ENCODE measurements around the gene MPP4. TPM values are rescaled to one million over a fixed set of nuclear protein-coding genes. Genes with fewer than 3 reads are reported as not detected.
A peak's percentile ranks its signal among the peaks of the same experiment; 100 is the strongest.

MPP4 gene, protein sequence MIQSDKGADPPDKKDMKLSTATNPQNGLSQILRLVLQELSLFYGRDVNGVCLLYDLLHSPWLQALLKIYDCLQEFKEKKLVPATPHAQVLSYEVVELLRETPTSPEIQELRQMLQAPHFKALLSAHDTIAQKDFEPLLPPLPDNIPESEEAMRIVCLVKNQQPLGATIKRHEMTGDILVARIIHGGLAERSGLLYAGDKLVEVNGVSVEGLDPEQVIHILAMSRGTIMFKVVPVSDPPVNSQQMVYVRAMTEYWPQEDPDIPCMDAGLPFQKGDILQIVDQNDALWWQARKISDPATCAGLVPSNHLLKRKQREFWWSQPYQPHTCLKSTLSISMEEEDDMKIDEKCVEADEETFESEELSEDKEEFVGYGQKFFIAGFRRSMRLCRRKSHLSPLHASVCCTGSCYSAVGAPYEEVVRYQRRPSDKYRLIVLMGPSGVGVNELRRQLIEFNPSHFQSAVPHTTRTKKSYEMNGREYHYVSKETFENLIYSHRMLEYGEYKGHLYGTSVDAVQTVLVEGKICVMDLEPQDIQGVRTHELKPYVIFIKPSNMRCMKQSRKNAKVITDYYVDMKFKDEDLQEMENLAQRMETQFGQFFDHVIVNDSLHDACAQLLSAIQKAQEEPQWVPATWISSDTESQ
- 0.51 TPM for total RNA-seq

DNA sequence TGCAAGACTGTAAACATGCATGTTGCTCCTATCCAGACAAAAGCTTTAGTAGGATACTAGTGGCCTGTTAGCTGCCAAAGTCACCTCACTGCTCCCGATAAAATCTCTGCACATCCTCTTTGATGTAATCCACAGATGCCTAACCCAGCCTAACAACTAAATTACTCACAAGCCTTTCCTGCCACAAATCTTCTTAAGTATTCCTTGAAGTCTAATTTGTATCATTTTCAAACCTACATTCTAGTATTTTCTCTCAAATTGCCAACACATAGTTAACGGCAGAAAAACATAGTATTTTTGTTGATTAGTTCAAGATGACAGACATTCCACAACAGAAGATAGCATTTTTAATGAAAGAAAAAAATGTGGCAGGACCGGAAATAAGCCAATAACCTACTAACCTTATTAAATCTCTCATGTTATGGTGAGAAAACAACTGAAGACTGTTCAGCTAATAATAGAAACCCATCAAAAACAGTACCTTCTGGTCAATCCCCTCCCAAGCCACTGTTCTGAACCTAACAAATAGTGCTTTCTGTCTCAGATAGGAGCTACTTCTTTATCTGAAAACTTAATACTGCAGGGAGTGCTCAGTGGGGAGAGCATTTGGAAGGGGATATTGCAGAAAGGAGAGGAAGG, at the start of gene MPP4:
Gene MPP4, minus strand, starts transcription at position 57 of the 639 bp plus-strand sequence. CDS start 4,690 bp downstream, outside the sequence.
- no peak for DNase-seq

DNA sequence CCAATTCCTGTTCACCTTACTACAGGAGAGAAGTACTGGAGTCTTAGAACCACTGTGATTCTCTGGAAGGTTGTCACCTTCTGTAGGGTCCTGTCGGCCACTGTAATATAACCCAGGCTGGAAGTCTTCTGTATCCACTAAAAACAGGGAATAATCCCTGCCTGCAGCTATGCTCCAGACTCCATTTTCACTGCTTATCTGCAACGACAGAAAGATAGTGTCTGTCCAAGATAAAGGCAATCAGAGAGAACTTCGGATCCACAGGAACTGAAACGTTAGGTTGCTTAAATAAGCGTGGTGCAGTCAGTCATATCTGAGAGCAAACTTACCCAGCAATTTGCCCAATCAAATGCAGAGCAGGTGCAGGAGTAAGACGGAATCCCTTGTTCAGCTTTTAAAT, 48.1 kb upstream of the MPP4 start:
- no peak for DNase-seq

DNA sequence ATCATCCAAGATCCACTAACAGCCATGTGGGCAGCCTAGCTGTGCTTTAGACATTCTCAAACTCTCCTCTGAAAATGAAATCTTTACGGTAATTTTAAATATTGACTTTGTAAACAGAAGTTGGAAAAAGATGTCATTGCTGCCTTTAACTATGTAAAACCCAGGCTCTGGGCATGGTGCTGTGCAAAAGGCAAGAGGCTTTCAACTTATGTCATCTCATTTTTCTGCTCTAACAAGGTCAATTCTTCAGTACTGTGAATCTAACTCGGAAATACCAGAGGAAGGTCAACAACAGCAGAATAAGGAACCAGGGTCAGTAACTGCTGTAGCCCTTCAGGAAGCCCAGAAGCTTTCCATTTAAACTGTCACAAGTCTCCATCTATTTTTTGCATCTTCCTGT, 37.0 kb upstream of the MPP4 start:
- no peak for DNase-seq

DNA sequence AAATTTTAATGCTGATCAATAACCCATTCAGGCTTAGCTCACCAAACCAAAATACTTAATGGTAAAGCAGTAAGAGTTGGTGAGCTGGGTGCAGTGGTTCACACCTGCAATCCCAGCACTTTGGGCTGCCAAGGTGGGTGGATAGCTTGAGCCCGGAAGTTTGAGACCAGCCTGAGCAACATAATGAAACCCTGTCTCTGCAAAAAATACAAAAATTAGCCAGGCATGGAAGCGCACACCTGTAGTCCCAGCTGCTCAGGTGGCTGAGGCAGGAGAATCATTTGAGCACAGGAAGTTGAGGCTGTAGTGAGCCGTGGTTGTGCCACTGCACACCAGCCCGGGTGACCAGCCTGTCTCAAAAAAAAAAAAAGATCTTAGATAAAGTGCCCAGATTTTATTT, 35.7 kb upstream of the MPP4 start:
- DNase-seq, result no peak

DNA sequence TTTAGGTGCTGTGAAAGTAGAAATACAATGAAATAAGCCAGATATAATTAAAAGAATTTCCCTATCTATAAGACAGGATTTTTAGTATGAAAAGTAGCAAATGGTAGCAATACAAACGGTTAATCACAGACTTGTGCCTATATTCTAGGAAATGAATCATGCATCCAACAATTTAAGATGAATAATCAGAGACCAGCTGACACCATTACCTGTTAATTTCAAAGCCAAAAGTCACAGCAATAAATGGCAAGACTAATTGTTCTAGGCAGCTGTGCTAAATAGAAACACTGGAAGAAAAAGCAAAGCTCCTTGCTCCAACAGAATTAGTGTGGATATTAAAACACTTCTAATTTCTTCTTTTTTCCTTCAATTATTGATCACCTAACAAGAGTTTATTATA, 35.1 kb upstream of the MPP4 start:
- DNase-seq, result no peak

DNA sequence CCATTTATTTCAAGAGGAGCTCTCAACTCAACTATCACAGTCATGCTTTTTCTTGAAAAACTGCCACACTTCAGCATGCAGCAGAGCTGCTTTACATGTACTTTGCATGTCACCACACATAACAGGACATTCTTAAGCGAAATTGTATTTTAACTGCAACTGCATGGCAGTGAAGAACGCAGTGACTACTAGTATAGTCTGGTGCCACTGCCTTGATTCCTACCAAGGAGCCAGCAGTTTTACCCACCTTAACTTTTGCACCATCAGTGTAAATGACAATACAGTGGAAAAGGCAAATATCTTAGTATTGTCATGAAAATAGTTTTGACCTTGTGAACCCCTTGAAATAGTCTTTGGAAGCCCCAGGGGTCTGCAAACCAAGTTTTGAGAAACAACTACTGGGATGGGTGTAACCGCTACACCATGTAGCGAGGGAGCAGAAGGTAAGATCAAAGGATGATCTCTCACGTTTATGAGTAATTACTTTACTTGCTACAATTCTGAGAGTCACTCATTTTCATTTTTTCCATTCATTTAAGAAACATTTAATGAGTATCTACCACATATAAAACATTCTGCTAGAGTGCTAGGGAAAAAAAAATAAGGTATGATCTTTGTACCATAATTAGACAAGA, 32.3 kb upstream of the MPP4 start:
- no peak for DNase-seq

DNA sequence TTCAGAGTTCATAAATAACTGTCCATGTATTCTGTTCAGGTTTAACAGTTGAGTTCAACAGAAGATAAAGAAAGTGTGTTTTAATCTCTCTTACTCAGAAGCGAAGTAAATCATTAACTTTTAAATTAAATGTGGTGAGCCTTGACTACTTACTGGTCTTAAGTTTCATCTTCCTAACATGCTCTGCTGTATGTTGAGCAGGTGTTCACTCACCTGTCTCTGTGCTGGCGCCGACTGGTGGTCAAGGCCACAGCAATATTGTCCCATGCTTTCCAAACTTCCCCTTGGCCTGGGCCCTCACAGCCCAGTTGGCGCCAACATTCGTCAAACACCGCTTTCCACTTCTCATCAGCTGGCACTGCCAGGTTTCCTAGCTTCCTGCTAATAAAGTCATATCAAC, 17.0 kb upstream of the MPP4 start:
- DNase-seq, result no peak

DNA sequence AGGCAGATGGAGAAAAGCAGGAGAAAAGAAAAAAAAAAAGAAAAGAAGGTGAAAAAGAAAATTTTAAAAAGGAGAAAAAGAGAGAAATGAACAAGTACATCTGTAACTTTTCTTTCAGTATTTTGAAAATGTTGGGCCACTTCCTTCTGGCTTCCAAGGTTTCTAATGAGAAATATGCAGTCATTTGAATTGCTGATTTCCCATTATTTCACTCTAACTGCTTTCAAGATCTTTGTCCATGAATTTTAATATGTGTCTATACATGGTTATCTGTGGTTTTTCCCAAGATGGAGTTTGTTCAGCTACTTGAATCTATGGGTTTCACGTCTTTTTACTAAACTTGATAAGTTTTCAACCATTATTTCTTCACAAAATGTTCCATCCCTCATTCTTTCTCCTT, 14.3 kb upstream of the MPP4 start:
- DNase-seq, result no peak

DNA sequence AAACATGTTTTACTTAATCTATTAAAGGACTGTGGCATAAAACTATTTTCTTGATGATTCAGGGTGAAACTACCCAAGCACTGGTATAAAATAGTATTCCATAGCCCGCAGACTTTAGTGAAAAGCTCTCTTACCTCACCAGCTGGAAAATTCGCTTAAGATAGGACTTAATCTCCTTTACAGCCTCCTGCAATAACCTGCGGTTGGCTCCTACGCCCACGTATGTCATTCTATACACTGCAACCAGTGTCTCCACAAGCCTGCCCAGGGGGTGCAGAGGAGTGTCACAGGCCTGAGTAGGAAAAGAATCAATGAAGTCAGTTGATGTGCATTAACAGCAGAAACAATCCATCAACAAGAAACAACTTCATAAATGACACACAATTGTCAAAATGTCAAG, 11.3 kb upstream of the MPP4 start:
- no peak for DNase-seq

DNA sequence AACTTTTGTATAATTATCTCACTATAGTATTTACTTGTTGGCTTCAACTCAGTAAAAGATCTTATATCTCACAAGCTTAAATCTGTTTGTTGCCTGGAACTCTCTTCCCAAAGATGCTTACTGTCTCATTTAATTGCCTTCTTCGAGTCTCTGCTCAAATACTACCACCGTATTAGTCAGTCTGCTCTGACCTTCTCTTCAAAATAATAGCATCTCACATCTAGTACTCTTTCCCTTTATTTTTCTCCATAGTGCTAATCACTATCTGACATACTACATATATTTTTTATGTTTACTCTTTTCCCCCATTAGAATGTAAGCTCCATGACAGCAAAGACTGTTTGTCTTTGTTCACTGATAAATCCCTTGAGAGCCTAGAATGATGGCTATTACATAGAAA, 10.6 kb upstream of the MPP4 start:
- DNase-seq, result no peak

DNA sequence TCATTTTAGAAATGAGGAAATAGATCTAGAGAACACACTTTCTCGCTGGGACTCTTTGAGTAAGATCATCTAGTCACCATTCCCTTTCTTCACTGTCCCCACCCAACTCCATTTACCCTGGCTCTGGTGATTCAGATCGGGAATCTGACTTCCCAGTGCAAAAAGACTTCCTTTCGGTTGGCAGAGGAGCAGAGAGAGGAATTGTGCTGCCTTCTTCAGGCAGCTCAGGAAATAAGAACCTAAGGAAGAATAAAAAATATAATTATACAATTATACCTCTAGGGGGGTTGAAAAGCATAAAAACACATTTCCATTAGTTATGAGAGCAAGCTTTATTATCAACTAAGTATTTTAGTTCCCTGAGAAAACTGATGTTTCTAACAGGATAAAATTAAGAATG, 9.3 kb upstream of the MPP4 start:
- no peak for DNase-seq

DNA sequence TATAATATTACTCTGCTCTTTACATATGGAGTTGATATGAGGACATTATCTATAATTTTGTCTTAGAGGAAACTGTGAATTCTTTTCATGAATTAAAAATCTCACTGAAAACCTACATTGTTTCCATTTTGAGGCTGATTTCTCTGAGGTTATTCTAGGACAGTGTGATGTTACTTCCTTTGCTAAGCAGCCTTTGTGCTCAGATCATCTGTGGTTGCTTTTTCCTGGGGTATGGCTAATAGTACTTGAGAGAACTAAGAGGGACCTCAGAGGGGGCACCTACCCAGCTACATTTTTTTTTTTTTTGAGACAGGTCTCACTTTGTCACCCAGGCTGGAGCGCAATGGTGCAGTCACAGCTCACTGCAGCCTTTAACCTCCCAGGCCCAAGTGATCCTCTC, 8.7 kb upstream of the MPP4 start:
- DNase-seq, result no peak

DNA sequence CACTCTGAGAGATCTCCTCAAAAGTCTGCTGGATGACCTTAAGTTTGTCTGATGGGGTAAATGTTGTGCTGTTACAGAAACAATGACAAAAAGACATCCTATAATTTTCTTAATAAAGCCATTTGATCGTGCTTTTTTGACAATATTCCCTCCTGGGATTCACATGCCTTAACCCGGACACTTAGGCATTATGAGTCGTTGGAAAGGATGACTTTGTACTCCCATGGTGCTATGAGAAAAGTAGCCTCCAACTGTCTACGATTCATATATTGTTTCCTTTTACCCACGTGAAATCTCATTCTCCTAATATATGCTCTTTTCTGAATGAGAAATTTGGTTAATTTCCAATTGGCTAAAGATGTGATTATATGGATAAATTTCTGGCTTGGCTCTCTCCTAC, 6.1 kb upstream of the MPP4 start:
- no peak for DNase-seq

DNA sequence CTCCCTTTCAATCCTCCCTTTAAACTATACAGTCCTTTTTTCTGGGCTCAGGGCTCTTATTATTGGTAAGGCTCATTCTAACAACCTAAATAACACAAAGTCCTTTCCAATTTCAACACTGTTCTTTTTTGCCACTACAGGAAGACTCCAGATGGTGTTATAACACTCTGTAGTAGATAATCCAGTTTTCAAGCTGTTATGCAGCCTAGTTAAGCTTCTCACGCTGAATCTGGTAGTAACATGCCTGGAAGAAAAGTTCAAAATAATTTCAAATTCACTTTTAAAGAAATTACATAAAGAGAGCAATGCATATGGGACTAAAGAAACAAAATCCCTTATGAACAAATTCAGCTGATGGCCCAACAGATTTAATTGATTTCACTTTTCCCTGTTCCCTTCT, 3.2 kb upstream of the MPP4 start:
- no peak for DNase-seq

DNA sequence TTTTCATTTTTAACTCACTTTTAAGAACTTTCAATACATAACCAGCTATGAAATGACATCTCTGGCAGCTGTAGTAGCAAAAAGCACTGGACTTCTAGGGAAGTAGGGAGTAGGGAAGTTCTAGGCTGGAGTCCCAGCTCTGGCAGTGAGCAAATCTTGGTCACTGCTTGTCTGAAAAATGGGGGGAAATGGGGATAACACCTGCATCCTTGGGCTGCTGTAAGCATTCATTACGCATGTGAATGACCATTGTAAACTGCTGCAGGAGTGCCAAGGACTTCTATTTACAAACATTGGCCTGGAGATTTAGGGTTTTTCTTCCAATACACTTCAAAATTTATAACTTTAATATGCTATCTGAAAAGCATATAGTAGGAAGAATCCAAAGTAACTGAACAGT, 972 bp upstream of the MPP4 start:
- peak; percentile 31 for DNase-seq

DNA sequence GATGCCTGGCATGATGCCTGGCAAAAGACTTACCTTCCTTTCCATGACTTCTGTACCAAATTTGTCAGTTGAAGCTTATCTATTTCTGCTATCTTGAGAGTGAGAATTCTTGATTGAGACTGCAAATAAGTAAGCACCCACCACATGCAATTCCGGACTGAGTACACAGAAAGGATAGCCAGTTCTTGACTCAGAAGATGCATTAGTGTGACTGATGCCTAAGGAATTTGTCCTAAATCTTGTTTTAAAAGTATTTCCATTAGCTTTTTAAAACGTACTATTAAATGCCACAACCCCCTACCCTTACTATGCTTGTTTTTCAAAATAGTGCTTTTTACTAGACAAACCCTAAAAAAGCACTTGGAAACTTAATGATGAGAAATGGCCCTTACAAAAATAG, 545 bp downstream of the MPP4 start:
- no peak for DNase-seq

DNA sequence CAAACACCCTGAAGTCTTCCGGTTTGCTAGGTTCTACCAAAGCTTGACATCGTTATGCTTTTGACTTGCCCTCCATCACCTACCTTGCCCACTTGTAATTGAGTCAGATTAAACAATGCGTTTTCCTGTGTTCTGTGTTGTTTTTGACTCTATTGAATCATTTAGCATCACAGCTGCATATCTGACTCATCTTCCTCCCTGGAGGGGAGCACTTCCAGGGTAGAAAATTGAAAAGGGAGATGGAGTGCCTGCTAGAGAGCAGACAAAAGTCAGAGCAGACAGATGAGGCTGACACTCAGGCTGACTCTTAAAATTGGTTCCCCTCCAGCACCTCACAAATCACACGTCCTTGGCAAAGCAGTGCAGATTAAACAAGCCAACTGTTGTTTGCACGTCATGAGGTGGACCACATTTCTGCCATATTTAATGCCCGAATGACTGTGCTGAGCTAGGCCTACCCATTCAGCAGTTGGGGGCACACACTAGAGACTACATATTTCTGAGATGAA, 2.2 kb downstream of the MPP4 start:
- no peak for DNase-seq

DNA sequence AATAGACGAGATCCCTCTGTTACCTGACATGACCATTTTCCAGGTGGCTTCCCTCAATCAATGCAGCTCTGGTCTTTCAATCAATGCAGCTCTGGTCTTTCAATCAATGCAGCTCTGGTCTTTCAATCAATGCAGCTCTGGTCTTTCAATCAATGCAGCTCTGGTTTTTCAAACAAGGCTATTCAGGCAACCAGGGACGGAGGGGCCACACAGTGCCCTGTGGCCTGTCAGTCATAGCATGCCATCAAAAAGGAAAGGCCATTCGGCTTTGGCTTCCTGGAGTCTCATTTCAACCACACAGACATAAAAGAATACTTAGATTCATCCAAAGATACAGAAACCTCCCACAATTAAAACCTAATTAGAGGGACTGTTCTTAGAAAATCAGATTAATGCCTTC, 13.3 kb downstream of the MPP4 start:
- no peak for DNase-seq

DNA sequence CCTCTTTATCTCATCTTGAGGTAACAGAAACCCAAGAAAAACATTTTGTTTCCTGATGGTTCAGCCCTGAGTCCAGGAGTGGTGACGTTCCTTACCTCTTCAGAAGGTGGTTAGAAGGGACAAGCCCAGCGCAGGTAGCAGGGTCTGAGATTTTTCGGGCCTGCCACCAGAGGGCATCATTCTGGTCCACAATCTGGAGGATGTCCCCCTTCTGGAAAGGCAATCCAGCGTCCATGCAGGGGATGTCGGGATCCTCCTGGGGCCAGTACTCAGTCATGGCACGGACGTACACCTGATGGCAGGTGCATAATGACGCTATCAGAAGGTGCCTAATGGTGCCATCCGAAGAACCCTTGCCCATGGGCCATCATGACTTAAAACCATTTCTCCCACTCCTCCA, 17.7 kb downstream of the MPP4 start:
- DNase-seq, result no peak

DNA sequence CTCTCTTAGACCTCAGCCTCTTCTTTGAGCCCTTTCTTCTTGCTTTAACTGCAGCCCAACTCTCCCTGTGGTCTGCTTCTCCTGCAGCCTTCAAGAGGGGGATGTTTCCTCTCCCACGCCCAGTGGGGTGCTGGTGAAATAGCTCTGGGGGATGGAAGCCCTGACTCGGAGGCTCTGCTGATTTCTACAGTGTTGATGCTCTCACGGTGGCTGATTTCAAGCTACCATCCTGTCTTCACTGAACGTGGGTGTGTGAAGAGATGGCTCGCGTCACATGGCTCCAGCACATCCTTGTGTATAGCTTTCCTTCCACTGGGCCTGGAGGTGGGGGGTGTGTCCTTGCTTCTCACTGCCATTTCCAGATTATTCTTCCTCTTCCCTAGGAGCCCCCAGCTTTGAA, 20.0 kb downstream of the MPP4 start:
- DNase-seq, result no peak

DNA sequence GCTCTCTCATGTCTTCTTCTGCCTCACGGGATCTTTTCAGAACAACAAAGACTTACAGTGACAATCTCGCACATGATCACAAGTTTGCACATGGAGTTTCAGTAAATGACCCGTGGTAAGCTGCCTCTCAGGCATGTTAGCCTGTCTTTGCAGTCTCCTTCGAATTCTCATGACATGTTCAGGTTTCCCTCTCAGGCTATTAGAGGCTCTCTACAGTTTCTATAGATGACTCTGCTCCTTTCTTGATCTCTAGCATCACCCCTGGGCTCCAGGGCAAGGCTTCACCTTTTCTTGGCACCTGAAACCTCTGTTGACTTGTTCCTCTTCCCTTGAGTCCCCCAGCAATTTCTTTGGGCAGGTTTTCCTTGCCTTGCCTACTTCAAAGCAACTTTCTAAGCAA, 23.0 kb downstream of the MPP4 start:
- DNase-seq, result no peak

DNA sequence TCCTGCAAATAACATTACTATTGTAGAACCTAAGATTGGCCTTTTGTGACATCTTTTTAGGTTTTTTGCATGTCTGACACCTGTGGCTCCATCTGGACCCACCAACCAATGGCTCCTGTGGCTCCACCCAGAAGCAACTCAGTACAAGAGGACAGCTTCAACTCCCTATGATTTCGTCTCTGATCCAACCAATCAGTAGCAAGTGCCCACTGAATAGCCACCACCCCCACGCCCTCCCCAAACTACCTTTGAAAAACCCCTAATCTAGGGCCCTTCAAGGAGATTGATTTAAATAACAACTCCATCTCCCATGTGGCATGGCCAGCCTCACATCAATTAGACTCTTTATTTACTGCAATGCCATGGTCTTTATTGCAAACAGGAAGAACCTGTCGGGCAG, 23.6 kb downstream of the MPP4 start:
- no peak for DNase-seq

DNA sequence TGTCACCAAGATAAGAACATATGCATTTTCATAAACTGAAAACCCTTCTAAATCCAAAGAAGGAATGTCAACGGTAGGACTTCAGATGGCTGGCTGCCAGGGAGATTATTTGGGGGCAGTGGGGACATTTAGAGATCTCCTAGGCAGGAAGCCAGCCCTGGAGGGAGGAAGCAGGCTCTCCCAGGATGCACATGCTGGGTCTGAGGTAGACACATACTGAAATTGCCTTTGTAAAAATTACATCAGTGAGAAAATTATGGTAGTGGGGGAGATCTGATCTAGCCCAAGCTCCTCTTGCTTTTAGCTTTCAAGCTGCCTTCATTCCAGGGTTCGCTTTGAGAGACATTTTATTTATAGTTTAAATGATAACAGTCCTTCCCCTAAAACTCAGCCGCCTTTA, 24.1 kb downstream of the MPP4 start:
- DNase-seq, result no peak

All from tongue (tissue), 2 donors.